SK-N-SH (cell line): ENCODE results near the gene IL11. TPM values are rescaled to one million over a fixed set of nuclear protein-coding genes. Genes with fewer than 3 reads are reported as not detected.

Experiments
- CTCF ChIA-PET: fragments of 300-600, 350-600 bp; formaldehyde crosslinking; extraction: SDS; loops from one replicate; lab custom pipeline; 2021; lab: Yijun Ruan, JAX
- POLR2A ChIA-PET: fragments of 350-600 bp; sonication (Branson Sonifier 250); formaldehyde crosslinking; extraction: SDS; loops from one replicate; lab custom pipeline; 2020; ENCODE audit warnings: antibody characterized with exemption, inconsistent platforms; lab: Yijun Ruan, JAX
- DNase-seq: peaks from one replicate; pipeline ENCODE4 v3.0.0; 2012
- H2AFZ ChIP-seq: fragments of 200-600 bp; sonication (generic); 2 replicates; pipeline ENCODE4 v1.8.1; 2016; ENCODE audit warnings: antibody characterized with exemption, mild to moderate bottlenecking, low read depth
- H3F3A ChIP-seq: fragments of 200-600 bp; sonication (generic); replicated peaks from 2 replicates; pipeline ENCODE3; 2016; ENCODE audit warnings: antibody characterized with exemption, mild to moderate bottlenecking; ENCODE audit not compliant: insufficient read depth
- H3K27ac ChIP-seq, 2 experiments: fragments of 200-500 bp in 1 of 2; fragments of 200-600 bp in 1 of 2; sonication (Bioruptor generic) in 1 of 2; sonication (generic), shearing (Covaris generic) in 1 of 2; 2 replicates each; pipeline versions ENCODE4 v1.5.1 to v1.6.1; 2014 to 2016; ENCODE audit warnings: low read depth in 2 of 2, inconsistent platforms in 1 of 2, low read length in 1 of 2, mild to moderate bottlenecking in 1 of 2, mixed read lengths in 1 of 2
- H3K27me3 ChIP-seq: fragments of 200-600 bp; sonication (generic), shearing (Covaris generic); 2 replicates; pipeline ENCODE4 v1.6.1; 2016; ENCODE audit warnings: mixed run types; ENCODE audit not compliant: insufficient read depth
- H3K36me3 ChIP-seq, 2 experiments: fragments of 200-500 bp in 1 of 2; fragments of 200-600 bp in 1 of 2; sonication (Bioruptor generic) in 1 of 2; sonication (generic) in 1 of 2; replicated peaks in 1 of 2; 2 replicates each; pipeline versions ENCODE3 to v1.5.1; 2014 to 2016; ENCODE audit warnings: low read length in 1 of 2, mild to moderate bottlenecking in 1 of 2; ENCODE audit not compliant: insufficient read depth in 2 of 2, control insufficient read depth in 1 of 2
- H3K4me1 ChIP-seq, 2 experiments: fragments of 200-500 bp in 1 of 2; fragments of 200-600 bp in 1 of 2; sonication (Bioruptor generic) in 1 of 2; sonication (generic), shearing (Covaris generic) in 1 of 2; 2 replicates each; pipeline versions ENCODE4 v1.5.1 to v1.6.1; 2014 to 2016; ENCODE audit warnings: low read depth in 1 of 2, low read length in 1 of 2, mixed run types in 1 of 2; ENCODE audit not compliant: insufficient read depth in 2 of 2, control insufficient read depth in 1 of 2
- H3K4me2 ChIP-seq: fragments of 200-600 bp; sonication (generic), shearing (Covaris generic); 2 replicates; pipeline ENCODE4 v1.6.1; 2017; ENCODE audit warnings: mixed run types
- H3K4me3 ChIP-seq, 2 experiments: fragments of 200-500 bp in 1 of 2; fragments of 200-600 bp in 1 of 2; sonication (Bioruptor generic) in 1 of 2; sonication (generic), shearing (Covaris generic) in 1 of 2; 2 replicates each; pipeline versions ENCODE4 v1.5.1 to v1.8.1; 2014 to 2016; ENCODE audit warnings: low read depth in 2 of 2, inconsistent platforms in 1 of 2, low read length in 1 of 2, mild to moderate bottlenecking in 1 of 2, mixed read lengths in 1 of 2, moderate library complexity in 1 of 2
- H3K79me2 ChIP-seq: fragments of 200-600 bp; sonication (generic); 2 replicates; pipeline ENCODE4 v1.8.1; 2017; ENCODE audit warnings: mild to moderate bottlenecking; ENCODE audit not compliant: insufficient read depth
- H3K9ac ChIP-seq: fragments of 200-600 bp; sonication (generic); 2 replicates; pipeline ENCODE4 v1.6.1; 2017; ENCODE audit warnings: mixed run types
- H3K9me2 ChIP-seq: fragments of 200-600 bp; sonication (generic); 2 replicates; pipeline ENCODE4 v1.6.1; 2017; ENCODE audit warnings: mixed run types
- H3K9me3 ChIP-seq: fragments of 200-600 bp; sonication (generic); 2 replicates; pipeline ENCODE4 v1.6.1; 2017; ENCODE audit warnings: mixed run types, mild to moderate bottlenecking, moderate library complexity
- H4K20me1 ChIP-seq: fragments of 200-600 bp; sonication (generic); 2 replicates; pipeline ENCODE4 v1.6.1; 2017; ENCODE audit warnings: mild to moderate bottlenecking, mixed run types; ENCODE audit not compliant: insufficient read depth
- CTCF ChIP-seq: fragments of 200-600 bp; sonication (generic); IDR thresholded peaks from 2 replicates; pipeline ENCODE4 v1.6.1; 2017; ENCODE audit warnings: antibody characterized with exemption, mild to moderate bottlenecking, moderate library complexity
- ELF1 ChIP-seq: IDR thresholded peaks from 2 replicates; pipeline ENCODE4 v1.4.0; 2012
- EZH2phosphoT487 ChIP-seq: fragments of 200-600 bp; sonication (generic); IDR thresholded peaks from 2 replicates; pipeline ENCODE4 v1.6.1; 2017; ENCODE audit warnings: low read depth, mixed run types, mild to moderate bottlenecking, antibody characterized with exemption, moderate library complexity, borderline replicate concordance
- FOXJ3 ChIP-seq: sonication (generic); formaldehyde crosslinking; IDR thresholded peaks from 2 replicates; pipeline ENCODE4 v1.5.1; 2020; ENCODE audit warnings: mild to moderate bottlenecking, missing genetic modification reagents
- GATA2 ChIP-seq: sonication (generic); formaldehyde crosslinking; IDR thresholded peaks from 2 replicates; pipeline ENCODE4 v1.5.0; 2020; ENCODE audit warnings: mild to moderate bottlenecking, missing genetic modification reagents
- JUND ChIP-seq: IDR thresholded peaks from 2 replicates; pipeline ENCODE4 v1.4.0; 2012
- MEF2A ChIP-seq: IDR thresholded peaks from 2 replicates; pipeline ENCODE4 v1.4.0; 2012; ENCODE audit warnings: low read depth, borderline replicate concordance
- MXI1 ChIP-seq: IDR thresholded peaks from 2 replicates; pipeline ENCODE4 v1.6.1; 2012; ENCODE audit warnings: mild to moderate bottlenecking, low read depth, low read length, improper control_type of control experiment
- NFIC ChIP-seq: IDR thresholded peaks from 2 replicates; pipeline ENCODE4 v1.4.0; 2012; ENCODE audit warnings: borderline replicate concordance
- POLR2AphosphoS5 ChIP-seq: IDR thresholded peaks from 2 replicates; pipeline ENCODE4 v1.6.1; 2012; ENCODE audit warnings: low read depth, low read length
- RAD21 ChIP-seq: IDR thresholded peaks from 2 replicates; pipeline ENCODE4 v1.6.1; 2012; ENCODE audit warnings: mild to moderate bottlenecking, low read length
- RXRA ChIP-seq: IDR thresholded peaks from 2 replicates; pipeline ENCODE4 v1.4.0; 2012; ENCODE audit warnings: low read depth, mild to moderate bottlenecking, borderline replicate concordance
- SMC3 ChIP-seq: IDR thresholded peaks from 2 replicates; pipeline ENCODE4 v1.6.1; 2012; ENCODE audit warnings: low read depth, low read length, improper control_type of control experiment
- TAF1 ChIP-seq: IDR thresholded peaks from 2 replicates; pipeline ENCODE4 v1.6.1; 2012; ENCODE audit warnings: low read depth, mild to moderate bottlenecking, low read length, moderate library complexity, borderline replicate concordance
- TEAD4 ChIP-seq: IDR thresholded peaks from 2 replicates; pipeline ENCODE4 v1.4.0; 2012; ENCODE audit warnings: mild to moderate bottlenecking, borderline replicate concordance; ENCODE audit not compliant: insufficient read depth
- WGBS: methylation state at CpG from one replicate; pipeline ENCODE4 v1.1.6; 2017; ENCODE audit warnings: low lambda C conversion rate; 5-methylcytosine and 5-hydroxymethylcytosine counted together
- polyA plus RNA-seq, 3 experiments: library from polyadenylated mRNA; depleted of rRNA; stranded (reverse); fragments of >200 nt; gene quantifications; 2 replicates each; pipeline ENCODE4 v1.2.3, GENCODE V29; 2012
- TF ChIP-seq, protein P1 (sequence below): IDR thresholded peaks from 2 replicates; pipeline ENCODE4; 2012
- TF ChIP-seq, protein P2 (sequence below): IDR thresholded peaks from 2 replicates; pipeline ENCODE4 v1.4.0; 2012; ENCODE audit warnings: low read depth, borderline replicate concordance

Gene IL11
- polyA plus RNA-seq, 1 of the 3 experiments (the other 2 are of a cell fraction), result 13.2 TPM

GRCh38 chr19:55382522-55383054, 12.3 kb upstream of the IL11 start:
- Histone ChIP-seq H3K27ac (no peak overlapping the region), H3K9me2 (no peaks in the 10 kb centered on the region), H3K9me3 (no peaks in the 10 kb centered on the region), H3K4me1 (peaks cover 6 to 29% of the 10 kb centered on the region in 2 experiments; a peak in 2 of 4 replicates), H3F3A (peaks cover 5% of the 10 kb centered on the region), H3K27me3 (no peaks in the 10 kb centered on the region), H2AFZ (no peak overlapping the region), H3K4me2 (no peak overlapping the region), H3K79me2 (peaks cover 18% of the 10 kb centered on the region), H4K20me1 (peaks cover 17% of the 10 kb centered on the region), H3K4me3 (no peak overlapping the region), H3K9ac (no peak overlapping the region), H3K36me3 (peaks cover 8 to 15% of the 10 kb centered on the region in 2 experiments)
- no peak for DNase-seq
- ChIA-PET CTCF (interaction anchor here (0.9 to 2.9 kb wide), 9 partner anchors 9 to 104 kb away, joined by 3 to 33 read pairs (median 8); partner anchors contain the start of gene IL11), POLR2A (interaction anchor here (1.6 kb wide), 1 partner anchor 14 kb away, joined by 3 read pairs; no protein-coding TSS in a partner anchor)
- WGBS, result 100% methylated on average over 3 of the region's 3 CpGs
- TF ChIP-seq TAF1, result no peak
- TF ChIP-seq EZH2phosphoT487, result no peak
- no peak for TF ChIP-seq MEF2A
- TF ChIP-seq, protein P1, sequence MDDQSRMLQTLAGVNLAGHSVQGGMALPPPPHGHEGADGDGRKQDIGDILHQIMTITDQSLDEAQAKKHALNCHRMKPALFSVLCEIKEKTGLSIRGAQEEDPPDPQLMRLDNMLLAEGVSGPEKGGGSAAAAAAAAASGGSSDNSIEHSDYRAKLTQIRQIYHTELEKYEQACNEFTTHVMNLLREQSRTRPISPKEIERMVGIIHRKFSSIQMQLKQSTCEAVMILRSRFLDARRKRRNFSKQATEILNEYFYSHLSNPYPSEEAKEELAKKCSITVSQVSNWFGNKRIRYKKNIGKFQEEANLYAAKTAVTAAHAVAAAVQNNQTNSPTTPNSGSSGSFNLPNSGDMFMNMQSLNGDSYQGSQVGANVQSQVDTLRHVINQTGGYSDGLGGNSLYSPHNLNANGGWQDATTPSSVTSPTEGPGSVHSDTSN, result no peak
- TF ChIP-seq, protein P2, sequence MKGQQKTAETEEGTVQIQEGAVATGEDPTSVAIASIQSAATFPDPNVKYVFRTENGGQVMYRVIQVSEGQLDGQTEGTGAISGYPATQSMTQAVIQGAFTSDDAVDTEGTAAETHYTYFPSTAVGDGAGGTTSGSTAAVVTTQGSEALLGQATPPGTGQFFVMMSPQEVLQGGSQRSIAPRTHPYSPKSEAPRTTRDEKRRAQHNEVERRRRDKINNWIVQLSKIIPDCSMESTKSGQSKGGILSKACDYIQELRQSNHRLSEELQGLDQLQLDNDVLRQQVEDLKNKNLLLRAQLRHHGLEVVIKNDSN, result no peak
- no peak for TF ChIP-seq FOXJ3 (CRISPR knock-in tag)
- TF ChIP-seq NFIC, result no peak
- TF ChIP-seq GATA2, result no peak
- no peak for TF ChIP-seq RXRA
- no peak for TF ChIP-seq MXI1

DNA sequence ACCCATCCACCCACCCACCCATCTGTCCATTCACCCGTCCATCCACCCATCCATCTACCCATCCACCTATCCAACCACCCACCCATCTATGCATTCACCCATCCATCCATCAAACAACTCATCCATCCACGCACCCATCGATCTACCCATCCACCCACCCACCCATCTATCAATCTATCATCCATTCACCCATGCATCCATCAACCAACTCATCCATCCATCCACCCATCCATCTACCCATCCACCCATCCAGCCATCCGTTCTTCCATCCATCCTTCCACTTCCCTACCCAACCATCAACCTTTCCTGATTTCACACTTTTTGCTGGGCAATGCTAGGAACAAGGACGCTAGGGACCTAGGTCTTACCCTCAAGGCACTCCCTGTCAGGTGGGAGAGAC, 11.8 kb upstream of the IL11 start:
- DNase-seq, result no peak
- 92% methylated on average over 5 of the region's 5 CpGs for WGBS
- H3K4me2 ChIP-seq, result no peak overlapping the region
- no peaks in the 10 kb centered on the region for H3K9me2 ChIP-seq
- no peak overlapping the region for H3K4me3 ChIP-seq
- H3K36me3 ChIP-seq, result peaks cover 3 to 10% of the 10 kb centered on the region in 2 experiments
- peaks cover 12% of the 10 kb centered on the region for H3K79me2 ChIP-seq
- H3K4me1 ChIP-seq, result peaks cover 6 to 23% of the 10 kb centered on the region in 2 experiments; a peak in 2 of 4 replicates
- H3K9ac ChIP-seq, result no peak overlapping the region
- CTCF ChIA-PET, result no interaction called here
- POLR2A ChIA-PET, result no interaction called here
- H3K9me3 ChIP-seq, result no peaks in the 10 kb centered on the region
- peaks cover 11% of the 10 kb centered on the region for H4K20me1 ChIP-seq
- no peak overlapping the region for H3K27ac ChIP-seq
- peaks cover 5% of the 10 kb centered on the region for H3F3A ChIP-seq
- no peaks in the 10 kb centered on the region for H3K27me3 ChIP-seq
- TF ChIP-seq ELF1, result no peak
- no peak for TF ChIP-seq RAD21
- no peak for TF ChIP-seq POLR2AphosphoS5
- no peak for TF ChIP-seq JUND
- no peak for TF ChIP-seq RXRA
- no peak for TF ChIP-seq SMC3
- no peak for TF ChIP-seq TEAD4
- TF ChIP-seq CTCF, result no peak
- TF ChIP-seq, all 33 proteins: peak for 0
- H2AFZ ChIP-seq, result no peak overlapping the region
